HG03521 (cell line): ENCODE measurements around the gene FHL2.
A peak's percentile ranks its signal among the peaks of the same experiment; 100 is the strongest.

Experiments
- ATAC-seq: cut with Tn5 transposase; IDR thresholded peaks from one replicate; pipeline ENCODE4 v1.9.1; 2021; ENCODE audit warnings: mild to moderate bottlenecking, moderate library complexity; ENCODE audit not compliant: unreplicated experiment

FHL2 gene

DNA sequence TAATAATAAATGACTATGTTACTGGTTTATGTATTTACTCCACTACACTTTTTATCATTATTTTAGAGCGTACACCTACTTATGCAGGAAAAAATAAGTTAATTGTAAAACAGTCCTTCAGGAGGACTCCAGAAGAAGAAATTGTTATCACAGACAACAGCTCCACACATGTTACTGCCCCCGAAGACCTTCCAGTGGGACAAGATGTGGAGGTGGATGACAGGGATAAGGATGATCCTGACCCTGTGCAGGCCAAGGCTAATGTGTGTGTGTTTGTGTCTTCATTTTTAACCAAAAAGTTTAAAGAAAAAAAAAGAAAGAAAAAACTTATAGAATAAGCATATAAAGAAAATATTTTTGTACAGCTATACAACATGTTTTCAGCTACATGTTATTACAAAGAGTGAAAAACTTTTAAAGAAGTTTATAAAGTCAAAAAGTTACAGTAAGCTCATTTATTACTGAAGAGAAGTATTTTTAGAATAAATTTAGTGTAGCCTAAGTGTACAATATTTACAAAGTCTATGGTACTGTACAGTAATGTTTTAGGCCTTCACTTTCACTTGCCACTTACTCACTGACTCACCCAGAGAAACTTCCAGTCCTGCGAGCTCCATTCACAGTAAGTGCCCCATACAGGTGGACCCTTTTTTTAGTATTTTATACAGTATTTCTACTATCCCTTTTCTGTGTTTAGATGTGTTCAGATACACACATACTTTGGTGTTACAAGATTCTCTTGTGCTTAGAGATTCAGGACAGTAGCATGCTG is 76.8 kb downstream of the FHL2 start:
- no peak for ATAC-seq

DNA sequence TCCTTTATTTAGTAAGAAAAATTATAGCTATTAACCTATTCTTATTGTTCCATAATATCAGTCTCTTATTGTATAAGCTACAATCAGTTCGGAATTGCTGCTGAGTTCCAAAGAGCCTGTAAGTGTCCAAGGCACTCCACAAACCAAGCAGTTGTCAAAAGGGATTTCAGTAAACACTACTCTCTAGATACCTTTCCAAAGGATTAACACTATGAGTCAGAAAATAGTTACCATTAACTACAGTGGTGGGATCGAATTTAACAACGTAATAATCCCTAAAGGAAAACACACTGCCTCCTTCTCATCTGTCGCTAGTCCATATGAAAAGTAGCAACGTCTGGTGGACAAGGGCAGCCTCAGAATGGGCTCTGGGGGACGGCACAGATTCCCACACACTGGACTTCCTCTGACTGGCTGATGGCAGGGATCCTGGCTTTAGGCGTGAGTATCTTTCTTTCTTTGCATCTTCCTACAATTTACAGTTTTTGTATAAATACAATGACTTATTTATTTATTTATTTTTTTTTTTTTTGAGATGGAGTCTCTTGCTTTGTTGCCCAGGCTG is 78.1 kb downstream of the FHL2 start:
- no peak for ATAC-seq

GRCh38 chr2:105317937-105318336 is 80.9 kb downstream of the FHL2 start:
- ATAC-seq: no peak

DNA sequence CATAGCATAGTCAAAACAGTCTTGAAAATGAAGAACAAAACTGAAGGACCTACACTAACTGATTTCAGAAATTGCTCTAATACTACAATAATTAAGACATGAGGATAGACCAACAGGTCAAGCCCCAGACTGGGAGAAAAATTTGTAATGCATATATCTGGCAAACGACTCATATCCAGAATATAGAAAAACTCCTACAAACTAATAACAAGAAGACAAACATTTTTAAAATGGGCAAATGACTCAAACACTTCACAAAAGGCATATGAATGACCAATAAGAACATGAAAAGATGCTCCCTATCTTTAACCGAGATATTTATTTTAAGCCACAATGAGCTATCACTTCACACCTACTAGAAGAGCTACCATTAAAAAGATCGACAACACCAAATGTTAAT is 83.5 kb downstream of the FHL2 start:
- ATAC-seq: peak; percentile 52

- no peak for ATAC-seq
Observed at GRCh38 chr2:105313877-105314276, 85.0 kb downstream of the FHL2 start.
